Measurements from ENCODE around the gene ASCC2. TPM values are rescaled to one million over a fixed set of nuclear protein-coding genes. Genes with fewer than 3 reads are reported as not detected.

ASCC2 gene
- total and polyA plus RNA-seq, 2 experiments from 2014 or later: 23.0 to 49.7 TPM

- Histone ChIP-seq H3K27me3 (no peaks in the 10 kb centered on the region), H3K4me3 (no peak overlapping the region), H3K9me3 (ENCODE audit: low read depth) (no peaks in the 10 kb centered on the region), H3K4me1 (ENCODE audit: low read depth) (no peaks in the 10 kb centered on the region), H3K27ac (no peak overlapping the region), H3K36me3 (no peaks in the 10 kb centered on the region)
- TF ChIP-seq CTCF (IDR thresholded peaks at IDR 0.05; ENCODE audit: low read depth, low read length): no peak
- DNase-seq (ENCODE audit: low read depth in 1 of 2, low spot score in 1 of 2): no peak
Observed at GRCh38 chr22:29739346-29739875, 98.7 kb downstream of the ASCC2 start.

Other genes starting within 250 kb of the ASCC2 start
- gene NF2, start 234.6 kb downstream of the ASCC2 start, total RNA-seq: 39.0 and 40.2 TPM in 2 replicates
- gene NF2, start 234.6 kb downstream of the ASCC2 start, polyA plus RNA-seq: 32.8 and 34.6 TPM in 2 replicates
- gene CABP7, start 118.3 kb downstream of the ASCC2 start, total RNA-seq: not detected in 2 replicates
- gene CABP7, start 118.3 kb downstream of the ASCC2 start, polyA plus RNA-seq: 0.11 and 0.26 TPM in 2 replicates
- 40.5 and 42.3 TPM in 2 replicates for gene ZMAT5, start 71.3 kb downstream of the ASCC2 start, total RNA-seq
- gene ZMAT5, start 71.3 kb downstream of the ASCC2 start, polyA plus RNA-seq: 65.7 and 76.1 TPM in 2 replicates
- gene UQCR10, start 70.9 kb downstream of the ASCC2 start, total RNA-seq: 107 and 262 TPM in 2 replicates
- gene UQCR10, start 70.9 kb downstream of the ASCC2 start, polyA plus RNA-seq: 499 and 613 TPM in 2 replicates
- gene MTMR3, start 44.9 kb upstream of the ASCC2 start, total RNA-seq: 12.4 and 22.0 TPM in 2 replicates
- 10.1 and 16.0 TPM in 2 replicates for gene MTMR3, start 44.9 kb upstream of the ASCC2 start, polyA plus RNA-seq
- gene HORMAD2, start 242.2 kb upstream of the ASCC2 start, total RNA-seq: not detected in 2 replicates
- not detected in 2 replicates for gene HORMAD2, start 242.2 kb upstream of the ASCC2 start, polyA plus RNA-seq

Measured in cardiac muscle cell (in vitro differentiated cells and primary cell).